Parathyroid adenoma (tissue), 2 donors: ENCODE results near the gene LETM1.

Source experiments
- H2AFZ ChIP-seq: fragments of 300-600 bp; sonication (generic); one replicate; pipeline ENCODE4 v1.7.0; 2017; ENCODE audit warnings: antibody characterized with exemption, mild to moderate bottlenecking
- H3K27ac ChIP-seq: fragments of 300-600 bp; sonication (generic); one replicate; pipeline ENCODE4 v1.7.0; 2017
- H3K27me3 ChIP-seq: fragments of 300-600 bp; sonication (generic); one replicate; pipeline ENCODE4 v1.7.0; 2017; ENCODE audit warnings: low read length; ENCODE audit not compliant: control insufficient read depth, insufficient read depth
- H3K36me3 ChIP-seq: fragments of 300-600 bp; sonication (generic); one replicate; pipeline ENCODE4 v1.7.0; 2017; ENCODE audit warnings: low read length; ENCODE audit not compliant: control insufficient read depth, insufficient read depth
- H3K4me1 ChIP-seq: fragments of 300-600 bp; sonication (generic); one replicate; pipeline ENCODE4 v1.7.0; 2017; ENCODE audit warnings: control low read depth
- H3K4me2 ChIP-seq: fragments of 300-600 bp; sonication (generic); one replicate; pipeline ENCODE4 v1.7.0; 2017; ENCODE audit warnings: low read length
- H3K4me3 ChIP-seq: fragments of 300-600 bp; sonication (generic); one replicate; pipeline ENCODE4 v1.7.0; 2017; ENCODE audit warnings: low read depth, low read length
- H3K79me2 ChIP-seq: fragments of 300-600 bp; sonication (generic); one replicate; pipeline ENCODE4 v1.7.0; 2017; ENCODE audit warnings: control low read depth
- H3K9ac ChIP-seq: fragments of 300-600 bp; sonication (generic); one replicate; pipeline ENCODE4 v1.7.0; 2017; ENCODE audit warnings: mild to moderate bottlenecking
- H3K9me3 ChIP-seq: fragments of 300-600 bp; sonication (generic); one replicate; pipeline ENCODE4 v1.7.0; 2017; ENCODE audit warnings: low read length; ENCODE audit not compliant: control insufficient read depth
- CTCF ChIP-seq: fragments of 300-600 bp; sonication (generic); IDR thresholded peaks from one replicate; pipeline ENCODE4 v1.7.0; 2017; ENCODE audit warnings: antibody characterized with exemption, mild to moderate bottlenecking
- donor health status: primary hyperparathyroidism.

LETM1 gene

GRCh38 chr4:1806223-1806564 is 49.8 kb downstream of the LETM1 start:
- Histone ChIP-seq H3K27ac (no peak overlapping the region), H3K4me3 (no peak overlapping the region), H3K36me3 (no peaks in the 10 kb centered on the region), H3K79me2 (no peaks in the 10 kb centered on the region), H3K4me1 (no peaks in the 10 kb centered on the region), H3K9me3 (no peaks in the 10 kb centered on the region), H3K27me3 (no peaks in the 10 kb centered on the region), H3K4me2 (no peak overlapping the region), H2AFZ (no peak overlapping the region), H3K9ac (no peak overlapping the region)
- TF ChIP-seq CTCF = no peak

- no peak overlapping the region for H3K4me3 ChIP-seq
- H2AFZ ChIP-seq = no peak overlapping the region
- H3K27me3 ChIP-seq = no peaks in the 10 kb centered on the region
- H3K79me2 ChIP-seq = no peaks in the 10 kb centered on the region
- no peak overlapping the region for H3K9ac ChIP-seq
- H3K27ac ChIP-seq = no peak overlapping the region
- no peak for TF ChIP-seq CTCF
- no peak overlapping the region for H3K4me2 ChIP-seq
- no peaks in the 10 kb centered on the region for H3K9me3 ChIP-seq
- H3K4me1 ChIP-seq = no peaks in the 10 kb centered on the region
- no peaks in the 10 kb centered on the region for H3K36me3 ChIP-seq
These were observed 50.3 kb downstream of the LETM1 start for GRCh38 chr4:1805493-1806222.

GRCh38 chr4:1804638-1805492 is 51.1 kb downstream of the LETM1 start:
- Histone ChIP-seq H3K27ac (no peak overlapping the region), H3K4me1 (no peaks in the 10 kb centered on the region), H3K27me3 (no peaks in the 10 kb centered on the region), H3K79me2 (no peaks in the 10 kb centered on the region), H3K9me3 (no peaks in the 10 kb centered on the region), H3K4me3 (no peak overlapping the region), H2AFZ (no peak overlapping the region), H3K9ac (no peak overlapping the region), H3K4me2 (no peak overlapping the region), H3K36me3 (no peaks in the 10 kb centered on the region)
- TF ChIP-seq CTCF = no peak

- Histone ChIP-seq H3K27me3 (no peaks in the 10 kb centered on the region), H3K27ac (no peak overlapping the region), H2AFZ (no peak overlapping the region), H3K9ac (no peak overlapping the region), H3K9me3 (no peaks in the 10 kb centered on the region), H3K36me3 (no peaks in the 10 kb centered on the region), H3K4me1 (no peaks in the 10 kb centered on the region), H3K79me2 (no peaks in the 10 kb centered on the region), H3K4me3 (no peak overlapping the region), H3K4me2 (no peak overlapping the region)
- no peak for TF ChIP-seq CTCF
These were observed 52.2 kb downstream of the LETM1 start for GRCh38 chr4:1803523-1804423.
